PC-3 (cell line): ENCODE measurements around the gene PRLH.

ENCODE experiments used
- EZH2 ChIP-seq: fragments of 300-600 bp; sonication (generic); IDR thresholded peaks from one replicate; pipeline ENCODE4 v1.6.1; 2017; ENCODE audit warnings: antibody characterized with exemption, mild to moderate bottlenecking, low read length; ENCODE audit not compliant: unreplicated experiment
- EZH2phosphoT487 ChIP-seq: fragments of 300-600 bp; sonication (generic); IDR thresholded peaks from 2 replicates; pipeline ENCODE4 v1.6.1; 2018; ENCODE audit warnings: mild to moderate bottlenecking, antibody characterized with exemption, low read length, borderline replicate concordance
- TF ChIP-seq, protein P1 (sequence below): fragments of 300-600 bp; sonication (generic); conservative IDR thresholded peaks from 2 replicates; pipeline ENCODE4 v1.5.1; 2017; ENCODE audit warnings: antibody characterized with exemption, low read depth, mild to moderate bottlenecking, low read length

DNA sequence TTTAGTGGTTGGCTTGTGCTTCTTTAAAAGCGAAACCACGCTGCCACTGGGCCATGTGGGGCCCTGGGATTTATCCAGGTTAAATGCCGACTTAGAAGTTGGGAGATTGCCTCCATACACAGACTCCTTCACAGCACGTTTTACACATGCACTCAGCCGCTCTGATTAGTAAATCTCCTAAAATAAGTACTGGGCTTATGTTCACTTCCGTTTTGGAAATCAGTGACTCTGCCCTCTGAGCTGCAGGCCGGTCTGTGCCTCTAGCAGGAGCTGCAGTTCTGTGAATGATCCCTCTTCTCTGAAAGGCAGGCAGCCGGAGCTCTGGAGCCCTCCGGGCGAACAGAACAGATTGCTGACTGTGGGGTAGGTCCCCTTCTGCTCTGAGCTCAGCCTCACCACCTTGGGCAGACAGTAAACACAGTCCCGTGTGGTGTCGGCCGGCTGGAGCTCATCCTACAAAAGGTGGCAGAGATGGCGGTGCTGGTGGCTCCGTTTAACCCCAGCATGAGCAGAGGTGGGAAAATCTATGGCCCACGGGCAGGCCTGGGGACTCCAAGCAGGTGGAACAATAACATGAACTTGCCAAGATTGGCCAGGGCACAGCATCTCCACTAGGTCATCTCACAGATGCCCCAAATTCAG, 34.0 kb downstream of the PRLH start:
- TF ChIP-seq, protein P1, sequence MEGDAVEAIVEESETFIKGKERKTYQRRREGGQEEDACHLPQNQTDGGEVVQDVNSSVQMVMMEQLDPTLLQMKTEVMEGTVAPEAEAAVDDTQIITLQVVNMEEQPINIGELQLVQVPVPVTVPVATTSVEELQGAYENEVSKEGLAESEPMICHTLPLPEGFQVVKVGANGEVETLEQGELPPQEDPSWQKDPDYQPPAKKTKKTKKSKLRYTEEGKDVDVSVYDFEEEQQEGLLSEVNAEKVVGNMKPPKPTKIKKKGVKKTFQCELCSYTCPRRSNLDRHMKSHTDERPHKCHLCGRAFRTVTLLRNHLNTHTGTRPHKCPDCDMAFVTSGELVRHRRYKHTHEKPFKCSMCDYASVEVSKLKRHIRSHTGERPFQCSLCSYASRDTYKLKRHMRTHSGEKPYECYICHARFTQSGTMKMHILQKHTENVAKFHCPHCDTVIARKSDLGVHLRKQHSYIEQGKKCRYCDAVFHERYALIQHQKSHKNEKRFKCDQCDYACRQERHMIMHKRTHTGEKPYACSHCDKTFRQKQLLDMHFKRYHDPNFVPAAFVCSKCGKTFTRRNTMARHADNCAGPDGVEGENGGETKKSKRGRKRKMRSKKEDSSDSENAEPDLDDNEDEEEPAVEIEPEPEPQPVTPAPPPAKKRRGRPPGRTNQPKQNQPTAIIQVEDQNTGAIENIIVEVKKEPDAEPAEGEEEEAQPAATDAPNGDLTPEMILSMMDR = no peak
- TF ChIP-seq EZH2 (no peak), EZH2phosphoT487 (no peak)
